HG02759 (cell line): ENCODE measurements around the gene ANTXR1.
"Not testable (repeated sequence)": the region's sequence is repeated elsewhere in the genome, so short reads cannot be mapped to it uniquely, and the experiment has no call there.

Source experiments
- ATAC-seq: cut with Tn5 transposase; IDR thresholded peaks from one replicate; pipeline ENCODE4 v1.9.1; 2021; ENCODE audit warnings: mild to moderate bottlenecking, moderate library complexity; ENCODE audit not compliant: unreplicated experiment

Gene ANTXR1

GRCh38 chr2:69225933-69226332, 213.0 kb downstream of the ANTXR1 start:
- no peak for ATAC-seq

- ATAC-seq, result no peak
These were observed 213.9 kb downstream of the ANTXR1 start for GRCh38 chr2:69226903-69227302.

- no peak for ATAC-seq
These were observed 214.7 kb downstream of the ANTXR1 start for GRCh38 chr2:69227716-69228115.

GRCh38 chr2:69230946-69231345, 218.0 kb downstream of the ANTXR1 start:
- ATAC-seq, result not testable (repeated sequence)

GRCh38 chr2:69231612-69232277, 218.8 kb downstream of the ANTXR1 start:
- ATAC-seq, result no peak

GRCh38 chr2:69235835-69236234, 222.9 kb downstream of the ANTXR1 start:
- not testable (repeated sequence) for ATAC-seq

- no peak for ATAC-seq
These were observed 224.2 kb downstream of the ANTXR1 start for GRCh38 chr2:69237070-69237670.

- no peak for ATAC-seq
These were observed 225.6 kb downstream of the ANTXR1 start for GRCh38 chr2:69238449-69239031.

GRCh38 chr2:69241093-69241492, 228.1 kb downstream of the ANTXR1 start:
- no peak for ATAC-seq

GRCh38 chr2:69241664-69242514, 228.9 kb downstream of the ANTXR1 start:
- ATAC-seq, result no peak

- no peak for ATAC-seq
These were observed 229.7 kb downstream of the ANTXR1 start for GRCh38 chr2:69242651-69243051.

GRCh38 chr2:69243652-69244051, 230.7 kb downstream of the ANTXR1 start:
- no peak for ATAC-seq

- ATAC-seq, result no peak
These were observed 231.9 kb downstream of the ANTXR1 start for GRCh38 chr2:69244882-69245281.

GRCh38 chr2:69247583-69247982, 234.6 kb downstream of the ANTXR1 start:
- no peak for ATAC-seq

- no peak for ATAC-seq
These were observed 235.3 kb downstream of the ANTXR1 start for GRCh38 chr2:69248232-69248631.

GRCh38 chr2:69250981-69251380, 238.0 kb downstream of the ANTXR1 start:
- ATAC-seq, result no peak

- ATAC-seq, result no peak
These were observed 239.0 kb downstream of the ANTXR1 start for GRCh38 chr2:69251943-69252342.

- no peak for ATAC-seq
These were observed 240.1 kb downstream of the ANTXR1 start for GRCh38 chr2:69253112-69253511.

- ATAC-seq, result no peak
These were observed 240.8 kb downstream of the ANTXR1 start for GRCh38 chr2:69253611-69254301.

GRCh38 chr2:69255760-69256159, 242.8 kb downstream of the ANTXR1 start:
- no peak for ATAC-seq
